ENCODE data around the gene PHLDB1. TPM values are rescaled to one million over a fixed set of nuclear protein-coding genes. Genes with fewer than 3 reads are reported as not detected.

Gene PHLDB1
- total RNA-seq, 1 experiment from 2014 or later = 36.2 TPM

DNA sequence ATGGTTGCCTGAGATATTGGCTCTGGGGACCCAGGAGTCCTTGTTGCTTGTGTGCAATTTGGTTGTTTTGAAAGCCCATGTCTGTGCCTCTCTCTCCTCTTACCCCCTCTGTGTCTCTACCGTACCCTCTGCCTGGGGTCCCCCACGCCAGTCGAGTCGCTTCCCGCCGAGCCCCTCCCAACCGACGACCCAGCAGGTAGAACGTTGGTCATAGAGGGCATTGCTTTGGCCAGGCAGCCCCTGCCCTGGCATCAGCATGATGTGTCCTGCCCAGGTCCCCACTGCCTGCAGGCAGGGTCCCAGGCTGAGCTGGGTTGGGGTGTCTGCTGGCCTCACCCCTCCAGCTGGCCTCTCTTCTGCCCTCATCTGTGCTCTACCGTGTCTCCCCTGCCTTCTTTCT, 37.1 kb downstream of the PHLDB1 start:
- intact Hi-C loops (cut with micrococcal nuclease) = no loop called here
- DNase-seq (ENCODE audit: low read depth, low spot score) (no peak), ATAC-seq (no peak)
- peaks cover 0 to 8% of the 10 kb centered on the region in 2 experiments; a peak in 1 of 4 replicates for H3K4me1 ChIP-seq (ENCODE audit: control insufficient read depth in 1 of 2, insufficient read depth in 2 of 2, low read length in 2 of 2)
- H3K9me3 ChIP-seq (ENCODE audit: control insufficient read depth in 1 of 2, insufficient read depth in 1 of 2, low read depth in 1 of 2, low read length in 2 of 2) = no peaks in the 10 kb centered on the region
- no peak overlapping the region for H3K4me2 ChIP-seq (ENCODE audit: low read length)
- no peaks in the 10 kb centered on the region for H3K27me3 ChIP-seq (ENCODE audit: insufficient read depth, low read length)
- no peak overlapping the region for H3K9ac ChIP-seq (ENCODE audit: low read length)
- RAD21 ChIA-PET (ENCODE audit: low non-redundant PET in 1 of 2, low total read pairs in 2 of 2, uncharacterized antibody in 2 of 2, unreplicated experiment in 2 of 2) = no interaction called here
- no peak overlapping the region for H2AFZ ChIP-seq (ENCODE audit: low read depth, low read length, poor library complexity, severe bottlenecking)
- POLR2A ChIA-PET = no interaction called here
- H3K9me2 ChIP-seq (ENCODE audit: insufficient read depth) = no peaks in the 10 kb centered on the region
- no peaks in the 10 kb centered on the region for H4K20me1 ChIP-seq (ENCODE audit: insufficient read depth)
- H3K36me3 ChIP-seq (ENCODE audit: control insufficient read depth in 1 of 2, insufficient read depth in 2 of 2, low read length in 2 of 2) = peaks cover 3 to 11% of the 10 kb centered on the region in 2 experiments; a peak in 3 of 4 replicates
- CTCF ChIA-PET = no interaction called here
- no peak overlapping the region for H3K4me3 ChIP-seq (replicated peaks in 1 of 2; ENCODE audit: low read depth in 1 of 2, low read length in 2 of 2)
- no TSS peak for BruUV-seq (replicated peaks)
- H3K27ac ChIP-seq (ENCODE audit: low read depth, low read length) = no peak overlapping the region
- no peaks in the 10 kb centered on the region for H3K79me2 ChIP-seq (ENCODE audit: insufficient read depth, low read length)
- no peak for TF ChIP-seq SP1 (IDR thresholded peaks at IDR 0.05; ENCODE audit: low read depth)
- no peak for TF ChIP-seq CEBPB (IDR thresholded peaks at IDR 0.05; ENCODE audit: low read depth)
- TF ChIP-seq SIN3A (IDR thresholded peaks at IDR 0.05; ENCODE audit: low read depth) = no peak
- TF ChIP-seq CBX3 (IDR thresholded peaks at IDR 0.05; ENCODE audit: low read depth) = no peak
- TF ChIP-seq RAD21 (IDR thresholded peaks at IDR 0.05; ENCODE audit: low read depth) = no peak
- no peak for TF ChIP-seq REST (IDR thresholded peaks at IDR 0.05; ENCODE audit: low read depth)
- TF ChIP-seq JUND (IDR thresholded peaks at IDR 0.05) = no peak
- no peak for TF ChIP-seq FOSL1 (IDR thresholded peaks at IDR 0.05; ENCODE audit: low read depth)
- TF ChIP-seq POLR2A (IDR thresholded peaks at IDR 0.05; ENCODE audit: borderline replicate concordance, extremely low read depth, insufficient read depth, insufficient read length) = no peak
- no peak for TF ChIP-seq POLR2AphosphoS5 (IDR thresholded peaks at IDR 0.05; ENCODE audit: low read depth, low read length)
- TF ChIP-seq, protein P1, sequence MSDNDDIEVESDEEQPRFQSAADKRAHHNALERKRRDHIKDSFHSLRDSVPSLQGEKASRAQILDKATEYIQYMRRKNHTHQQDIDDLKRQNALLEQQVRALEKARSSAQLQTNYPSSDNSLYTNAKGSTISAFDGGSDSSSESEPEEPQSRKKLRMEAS (IDR thresholded peaks at IDR 0.05) = no peak

Data from HCT116 (cell line).